C4-2B (cell line): Measurements from ENCODE around the gene DPP4.
"Not testable (repeated sequence)": the region's sequence is repeated elsewhere in the genome, so short reads cannot be mapped to it uniquely, and the experiment has no call there.

Experiments used
- H3K27ac ChIP-seq: fragments of 450-650 bp; 2 replicates; pipeline ENCODE4 v1.5.1; 2017
- ZFX ChIP-seq: fragments of 450-650 bp; IDR thresholded peaks from 2 replicates; pipeline ENCODE4 v1.6.1; 2017
- TF ChIP-seq, protein P1 (sequence below): fragments of 450-650 bp; conservative IDR thresholded peaks from 2 replicates; pipeline ENCODE4 v1.5.1; 2017; ENCODE audit warnings: mild to moderate bottlenecking

Gene DPP4

DNA sequence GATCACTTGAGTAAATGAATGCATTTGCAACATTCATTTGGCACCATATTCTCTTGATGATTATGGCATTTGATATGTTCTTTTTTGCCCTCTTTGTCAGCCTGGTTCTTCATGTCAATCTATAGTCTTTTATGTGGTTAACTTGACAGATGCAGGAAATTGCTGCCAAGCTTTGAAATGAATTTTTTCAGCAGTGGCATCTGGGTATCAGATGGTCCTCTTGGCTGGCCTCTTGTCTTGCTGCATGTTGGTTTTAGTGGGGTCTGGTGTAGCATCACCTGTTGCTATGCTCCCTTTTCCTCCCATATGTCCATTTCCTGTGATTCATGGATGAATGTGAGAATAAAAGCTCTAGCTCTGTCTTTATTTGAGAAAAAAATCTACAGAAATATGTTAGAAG is 119.9 kb downstream of the DPP4 start:
- TF ChIP-seq, protein P1, sequence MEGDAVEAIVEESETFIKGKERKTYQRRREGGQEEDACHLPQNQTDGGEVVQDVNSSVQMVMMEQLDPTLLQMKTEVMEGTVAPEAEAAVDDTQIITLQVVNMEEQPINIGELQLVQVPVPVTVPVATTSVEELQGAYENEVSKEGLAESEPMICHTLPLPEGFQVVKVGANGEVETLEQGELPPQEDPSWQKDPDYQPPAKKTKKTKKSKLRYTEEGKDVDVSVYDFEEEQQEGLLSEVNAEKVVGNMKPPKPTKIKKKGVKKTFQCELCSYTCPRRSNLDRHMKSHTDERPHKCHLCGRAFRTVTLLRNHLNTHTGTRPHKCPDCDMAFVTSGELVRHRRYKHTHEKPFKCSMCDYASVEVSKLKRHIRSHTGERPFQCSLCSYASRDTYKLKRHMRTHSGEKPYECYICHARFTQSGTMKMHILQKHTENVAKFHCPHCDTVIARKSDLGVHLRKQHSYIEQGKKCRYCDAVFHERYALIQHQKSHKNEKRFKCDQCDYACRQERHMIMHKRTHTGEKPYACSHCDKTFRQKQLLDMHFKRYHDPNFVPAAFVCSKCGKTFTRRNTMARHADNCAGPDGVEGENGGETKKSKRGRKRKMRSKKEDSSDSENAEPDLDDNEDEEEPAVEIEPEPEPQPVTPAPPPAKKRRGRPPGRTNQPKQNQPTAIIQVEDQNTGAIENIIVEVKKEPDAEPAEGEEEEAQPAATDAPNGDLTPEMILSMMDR: no peak
- TF ChIP-seq ZFX: no peak
- H3K27ac ChIP-seq: no peak overlapping the region

DNA sequence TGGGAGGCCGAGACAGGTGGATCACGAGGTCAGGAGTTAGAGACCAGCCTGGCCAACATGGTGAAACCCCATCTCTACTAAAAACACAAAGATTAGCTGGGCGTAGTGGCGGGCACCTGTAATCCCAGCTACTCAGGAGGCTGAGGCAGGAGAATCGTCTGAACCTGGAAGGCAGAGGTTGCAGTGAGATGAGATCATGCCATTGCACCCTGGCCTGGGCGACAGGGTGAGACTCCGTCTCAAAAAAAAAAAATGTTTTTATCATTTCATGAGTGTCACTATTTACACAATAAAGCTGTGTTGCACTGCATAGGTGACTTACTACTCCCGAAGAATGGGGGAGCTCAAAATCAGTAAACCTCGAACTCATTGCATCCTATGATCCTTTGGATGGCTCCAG is 120.6 kb downstream of the DPP4 start:
- H3K27ac ChIP-seq: not testable (repeated sequence)

DNA sequence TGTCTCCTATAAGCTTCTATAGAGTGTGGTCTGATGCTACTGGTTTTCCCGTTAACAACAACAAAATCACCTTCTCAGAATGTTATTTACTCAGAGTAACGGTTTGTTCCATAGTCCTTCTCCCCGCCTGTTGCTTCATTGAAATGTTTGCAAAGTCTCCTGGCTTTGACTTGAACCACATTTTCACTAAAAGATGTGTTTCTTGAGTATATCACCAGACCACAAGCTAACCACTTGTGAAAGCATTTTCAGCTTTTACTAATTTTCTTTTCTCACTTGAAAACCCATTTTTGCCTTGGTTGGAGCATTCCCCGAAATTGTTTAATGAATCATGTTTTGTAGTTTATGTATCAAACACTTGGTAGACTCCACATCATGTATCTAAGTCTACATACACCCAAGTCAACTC is 121.2 kb downstream of the DPP4 start:
- no peak for TF ChIP-seq ZFX
- TF ChIP-seq, protein P1: no peak
- no peak overlapping the region for H3K27ac ChIP-seq

DNA sequence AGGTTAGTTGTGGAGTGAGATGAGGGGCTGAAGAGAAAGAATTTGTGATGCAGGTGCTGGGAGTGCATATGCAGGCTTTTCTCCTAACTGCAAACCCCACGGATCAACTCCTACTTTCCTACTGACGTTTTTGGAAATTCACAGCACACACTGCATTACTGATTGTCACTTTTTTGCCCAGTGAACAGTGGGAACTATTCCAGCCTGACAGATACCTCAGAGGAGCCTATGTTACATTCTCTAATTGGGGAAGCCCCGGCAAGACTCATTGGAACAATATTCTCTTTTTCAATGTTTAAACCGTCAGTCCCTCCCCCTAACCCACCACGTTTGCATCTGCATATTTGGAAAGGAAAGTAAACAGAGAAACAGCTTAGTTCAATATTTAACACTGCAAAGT is 126.2 kb downstream of the DPP4 start:
- TF ChIP-seq, protein P1: no peak
- no peak for TF ChIP-seq ZFX
- H3K27ac ChIP-seq: no peak overlapping the region

DNA sequence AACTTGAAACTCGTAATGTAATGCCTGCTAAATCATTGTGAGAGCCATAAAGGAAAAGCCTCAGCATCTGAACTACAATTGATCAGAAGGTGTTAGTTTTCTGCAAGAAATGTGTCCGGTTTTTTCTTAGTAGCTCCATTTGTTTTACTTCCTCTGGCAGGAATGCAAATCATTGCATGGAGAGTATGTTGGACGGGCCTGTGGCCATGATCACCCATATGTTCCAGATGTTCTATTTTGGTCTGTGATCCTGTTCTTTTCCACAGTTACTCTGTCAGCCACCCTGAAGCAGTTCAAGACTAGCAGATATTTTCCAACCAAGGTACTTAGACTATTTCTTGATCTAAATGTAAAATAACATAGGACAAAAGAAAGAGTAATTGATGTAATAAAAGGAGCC is 126.6 kb downstream of the DPP4 start:
- H3K27ac ChIP-seq: no peak overlapping the region
- TF ChIP-seq, protein P1: no peak
- no peak for TF ChIP-seq ZFX

DNA sequence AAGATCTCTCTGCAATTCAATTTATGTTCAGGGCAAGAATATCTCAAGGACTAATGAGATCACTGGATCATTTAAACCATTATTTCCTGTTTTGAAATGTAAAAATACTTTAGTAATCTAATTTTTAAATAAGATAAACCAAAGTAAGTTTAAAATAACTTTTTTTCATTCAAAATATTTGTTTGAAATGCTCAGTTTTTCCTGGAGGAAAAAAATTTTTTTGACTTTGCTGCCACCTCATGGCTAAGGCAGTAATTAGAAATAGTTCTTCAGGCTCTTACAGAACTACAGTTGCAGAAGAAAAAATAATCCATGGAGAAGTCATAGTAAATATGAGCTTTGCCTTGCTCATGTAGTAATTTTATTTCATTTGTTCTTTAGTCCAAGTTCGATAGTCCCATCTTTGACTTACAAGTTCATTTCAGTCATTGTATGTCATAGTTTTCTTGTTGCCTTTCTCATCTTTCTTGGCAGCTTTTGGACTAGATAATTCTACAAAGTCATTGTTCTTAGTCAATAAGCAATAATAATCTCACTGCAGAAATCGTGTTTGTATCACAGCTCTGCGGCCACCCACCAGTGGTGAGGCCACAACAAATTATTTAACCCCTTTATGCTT is 127.4 kb downstream of the DPP4 start:
- TF ChIP-seq, protein P1: peak; percentile 71
- TF ChIP-seq ZFX: no peak
- H3K27ac ChIP-seq: no peak overlapping the region

DNA sequence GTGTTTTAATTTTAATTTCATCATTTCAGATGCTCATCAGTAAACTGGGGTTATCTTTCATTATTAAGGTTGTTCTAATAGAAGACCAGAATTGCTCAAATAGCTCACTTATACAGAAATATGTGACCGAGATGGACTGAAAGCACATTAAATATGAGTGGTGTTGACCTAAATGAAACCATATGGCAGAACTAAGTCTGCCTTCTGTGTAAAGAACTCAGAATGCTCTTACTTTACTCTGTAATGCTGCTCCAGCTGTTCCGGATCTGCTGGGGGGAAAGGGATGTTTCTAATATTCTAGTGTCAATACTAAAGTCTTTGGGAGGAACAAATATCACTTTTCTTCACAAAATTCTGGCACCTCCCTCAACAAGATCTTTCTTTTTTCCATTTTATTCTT is 131.0 kb downstream of the DPP4 start:
- no peak for TF ChIP-seq ZFX
- TF ChIP-seq, protein P1: no peak

More for the DNA sequence above, 131.0 kb downstream of the DPP4 start:
- no peak overlapping the region for H3K27ac ChIP-seq
